Mucosa of stomach (tissue), 1 donor: ENCODE data around the gene ITPA.
"Not testable (repeated sequence)": the region's sequence is repeated elsewhere in the genome, so short reads cannot be mapped to it uniquely, and the experiment has no call there.

Source experiments
- H3K27me3 ChIP-seq: one replicate; pipeline ENCODE4 v1.7.0; 2013; ENCODE audit warnings: mild to moderate bottlenecking, low read length; ENCODE audit not compliant: control insufficient read depth, insufficient read depth
- H3K36me3 ChIP-seq: one replicate; pipeline ENCODE4 v1.7.0; 2013; ENCODE audit warnings: low read length; ENCODE audit not compliant: control insufficient read depth, insufficient read depth
- H3K4me1 ChIP-seq: one replicate; pipeline ENCODE4 v1.7.0; 2013; ENCODE audit warnings: mild to moderate bottlenecking, low read length; ENCODE audit not compliant: control insufficient read depth, insufficient read depth
- H3K4me3 ChIP-seq: one replicate; pipeline ENCODE4 v1.7.0; 2013; ENCODE audit warnings: low read length
- H3K9ac ChIP-seq: one replicate; pipeline ENCODE4 v1.7.0; 2013; ENCODE audit warnings: mild to moderate bottlenecking, low read length, moderate library complexity
- H3K9me3 ChIP-seq: one replicate; pipeline ENCODE4 v1.7.0; 2013; ENCODE audit warnings: mild to moderate bottlenecking, low read length, moderate library complexity; ENCODE audit not compliant: control insufficient read depth
- donor health status: Pancreatic carcinoma.

The ITPA gene

GRCh38 chr20:3215359-3215917, 6.1 kb downstream of the ITPA start:
- peaks cover 10% of the 10 kb centered on the region for H3K4me1 ChIP-seq
- not testable (repeated sequence) for H3K36me3 ChIP-seq, H3K27me3 ChIP-seq, H3K9me3 ChIP-seq, H3K4me3 ChIP-seq, H3K9ac ChIP-seq

GRCh38 chr20:3218307-3218988, 9.2 kb downstream of the ITPA start:
- Histone ChIP-seq H3K36me3 (no peaks in the 10 kb centered on the region), H3K9ac (no peak overlapping the region), H3K9me3 (no peaks in the 10 kb centered on the region), H3K4me1 (peaks cover 31% of the 10 kb centered on the region), H3K4me3 (no peak overlapping the region), H3K27me3 (no peaks in the 10 kb centered on the region)

- Histone ChIP-seq H3K4me3 (no peak overlapping the region), H3K9me3 (no peaks in the 10 kb centered on the region), H3K36me3 (no peaks in the 10 kb centered on the region), H3K27me3 (no peaks in the 10 kb centered on the region), H3K9ac (no peak overlapping the region), H3K4me1 (peaks cover 42% of the 10 kb centered on the region)
Observed at GRCh38 chr20:3221398-3222226, 12.3 kb downstream of the ITPA start.

GRCh38 chr20:3222635-3223600, 13.6 kb downstream of the ITPA start:
- Histone ChIP-seq H3K36me3 (no peaks in the 10 kb centered on the region), H3K4me3 (no peak overlapping the region), H3K4me1 (peaks cover 49% of the 10 kb centered on the region), H3K9ac (no peak overlapping the region), H3K9me3 (no peaks in the 10 kb centered on the region), H3K27me3 (no peaks in the 10 kb centered on the region)

GRCh38 chr20:3223651-3223993, 14.3 kb downstream of the ITPA start:
- H3K27me3 ChIP-seq = no peaks in the 10 kb centered on the region
- peaks cover 42% of the 10 kb centered on the region for H3K4me1 ChIP-seq
- no peaks in the 10 kb centered on the region for H3K36me3 ChIP-seq
- no peaks in the 10 kb centered on the region for H3K9me3 ChIP-seq
- H3K4me3 ChIP-seq = no peak overlapping the region
- no peak overlapping the region for H3K9ac ChIP-seq

GRCh38 chr20:3223994-3224680, 14.8 kb downstream of the ITPA start:
- H3K27me3 ChIP-seq = no peaks in the 10 kb centered on the region
- peaks cover 40% of the 10 kb centered on the region for H3K4me1 ChIP-seq
- H3K9me3 ChIP-seq = no peaks in the 10 kb centered on the region
- no peak overlapping the region for H3K4me3 ChIP-seq
- no peaks in the 10 kb centered on the region for H3K36me3 ChIP-seq
- no peak overlapping the region for H3K9ac ChIP-seq

- Histone ChIP-seq H3K27me3 (no peaks in the 10 kb centered on the region), H3K4me3 (no peak overlapping the region), H3K9me3 (no peaks in the 10 kb centered on the region), H3K4me1 (peaks cover 40% of the 10 kb centered on the region), H3K36me3 (no peaks in the 10 kb centered on the region), H3K9ac (no peak overlapping the region)
Observed at GRCh38 chr20:3224681-3225421, 15.6 kb downstream of the ITPA start.

- no peaks in the 10 kb centered on the region for H3K36me3 ChIP-seq
- no peak overlapping the region for H3K4me3 ChIP-seq
- H3K9me3 ChIP-seq = no peaks in the 10 kb centered on the region
- no peaks in the 10 kb centered on the region for H3K27me3 ChIP-seq
- H3K4me1 ChIP-seq = peaks cover 40% of the 10 kb centered on the region
- no peak overlapping the region for H3K9ac ChIP-seq
Observed at GRCh38 chr20:3226093-3226492, 16.8 kb downstream of the ITPA start.

- H3K27me3 ChIP-seq = no peaks in the 10 kb centered on the region
- peaks cover 32% of the 10 kb centered on the region for H3K4me1 ChIP-seq
- H3K9me3 ChIP-seq = no peaks in the 10 kb centered on the region
- H3K9ac ChIP-seq = no peak overlapping the region
- no peak overlapping the region for H3K4me3 ChIP-seq
- H3K36me3 ChIP-seq = no peaks in the 10 kb centered on the region
Observed at GRCh38 chr20:3226864-3227263, 17.6 kb downstream of the ITPA start.

GRCh38 chr20:3227506-3227905, 18.2 kb downstream of the ITPA start:
- Histone ChIP-seq H3K4me1 (peaks cover 27% of the 10 kb centered on the region), H3K9me3 (no peaks in the 10 kb centered on the region), H3K4me3 (no peak overlapping the region), H3K36me3 (no peaks in the 10 kb centered on the region), H3K27me3 (no peaks in the 10 kb centered on the region), H3K9ac (no peak overlapping the region)
